Endodermal cell (in vitro differentiated cells): Measurements from ENCODE around the gene EPN3. TPM values are rescaled to one million over a fixed set of nuclear protein-coding genes. Genes with fewer than 3 reads are reported as not detected.

ENCODE experiments used
- DNase-seq: peaks from one replicate; pipeline ENCODE4 v3.0.0-alpha.2; 2017
- H3K27ac ChIP-seq: 2 replicates; pipeline ENCODE4 v1.5.1; 2013; ENCODE audit warnings: mild to moderate bottlenecking, low read depth, low read length, moderate library complexity
- H3K27me3 ChIP-seq: 2 replicates; pipeline ENCODE4 v1.6.1; 2013; ENCODE audit warnings: mild to moderate bottlenecking, low read length, moderate library complexity; ENCODE audit not compliant: insufficient read depth, control insufficient read depth, poor library complexity, severe bottlenecking
- H3K36me3 ChIP-seq: 2 replicates; pipeline ENCODE4 v1.7.0; 2013; ENCODE audit warnings: mild to moderate bottlenecking, low read length, moderate library complexity; ENCODE audit not compliant: control insufficient read depth, insufficient read depth
- H3K4me1 ChIP-seq: one replicate; pipeline ENCODE4 v1.7.0; 2013; ENCODE audit warnings: low read length; ENCODE audit not compliant: control insufficient read depth, insufficient read depth
- H3K4me3 ChIP-seq: 2 replicates; pipeline ENCODE4 v1.5.1; 2013; ENCODE audit warnings: mild to moderate bottlenecking, low read length, moderate library complexity
- H3K9ac ChIP-seq: 2 replicates; pipeline ENCODE4 v1.6.1; 2013; ENCODE audit warnings: mild to moderate bottlenecking, low read length, moderate library complexity; ENCODE audit not compliant: poor library complexity, severe bottlenecking; ENCODE audit errors: extremely low read depth
- H3K9me3 ChIP-seq: 2 replicates; pipeline ENCODE4 v1.6.1; 2013; ENCODE audit warnings: mild to moderate bottlenecking, low read length, moderate library complexity; ENCODE audit not compliant: control insufficient read depth
- H3K27ac Mint-ChIP-seq: 2 replicates; pipeline ENCODE4 v1.8.0; 2020; ENCODE audit warnings: mixed read lengths
- H3K27me3 Mint-ChIP-seq: 2 replicates; pipeline ENCODE4 v1.8.0; 2021; ENCODE audit warnings: mild to moderate bottlenecking, mixed read lengths; ENCODE audit not compliant: insufficient read depth
- H3K36me3 Mint-ChIP-seq: 2 replicates; pipeline ENCODE4 v1.8.0; 2020; ENCODE audit warnings: low read depth, mixed read lengths
- H3K4me1 Mint-ChIP-seq: 2 replicates; pipeline ENCODE4 v1.8.0; 2020; ENCODE audit warnings: mixed read lengths
- H3K4me3 Mint-ChIP-seq: 2 replicates; pipeline ENCODE4 v1.8.0; 2020; ENCODE audit warnings: mild to moderate bottlenecking, moderate library complexity, mixed read lengths
- H3K9me3 Mint-ChIP-seq: 2 replicates; pipeline ENCODE4 v1.8.0; 2020; ENCODE audit warnings: mild to moderate bottlenecking, mixed read lengths
- CTCF ChIP-seq: fragments of 200-600 bp; sonication (generic); conservative IDR thresholded peaks from 2 replicates; pipeline ENCODE4 v1.5.0; 2021; ENCODE audit warnings: antibody characterized with exemption, mild to moderate bottlenecking
- WGBS, 2 experiments: methylation state at CpG; one replicate each; pipeline versions ENCODE4 v1.1.5 to v1.1.7; 2013; ENCODE audit warnings: missing lambda C conversion rate in 2 of 2, mixed read lengths in 1 of 2; ENCODE audit not compliant: insufficient coverage in 1 of 2, insufficient read length in 1 of 2; 5-methylcytosine and 5-hydroxymethylcytosine counted together
- total RNA-seq, 2 donors: library from RNA; stranded (reverse); fragmentation: NEBNext Ultra II Directional in 1 of 2; extraction: Animal tissue kit (Norgen Biotek cat#: 25700) in 1 of 2; gene quantifications; 2 replicates in 1 of 2; 3 replicates in 1 of 2; pipeline ENCODE4 v1.2.1, GENCODE V29; 2021

The EPN3 gene
- total RNA-seq, 2 donors from 2014 or later, result 0.66 TPM; not detected in 1

GRCh38 chr17:50495918-50496317, 36.6 kb upstream of the EPN3 start:
- H3K27ac Mint-ChIP-seq, result no peak overlapping the region
- no peaks in the 10 kb centered on the region for H3K27me3 Mint-ChIP-seq
- H3K27ac ChIP-seq, result no peak overlapping the region
- no peak overlapping the region for H3K4me3 Mint-ChIP-seq
- WGBS, 2 experiments, result 95 to 97% methylated on average over 8 of the region's 8 CpGs
- no peaks in the 10 kb centered on the region for H3K9me3 ChIP-seq
- no peaks in the 10 kb centered on the region for H3K4me1 ChIP-seq
- no peak overlapping the region for H3K4me3 ChIP-seq
- peak; percentile 29 for DNase-seq
- H3K9me3 Mint-ChIP-seq, result no peaks in the 10 kb centered on the region
- no peaks in the 10 kb centered on the region for H3K27me3 ChIP-seq
- H3K4me1 Mint-ChIP-seq, result no peaks in the 10 kb centered on the region
- H3K36me3 Mint-ChIP-seq, result no peaks in the 10 kb centered on the region
- TF ChIP-seq CTCF, result no peak
- H3K9ac ChIP-seq, result no peak overlapping the region
- H3K36me3 ChIP-seq, result no peaks in the 10 kb centered on the region

- Mint-ChIP-seq H3K27me3 (peaks cover 4% of the 10 kb centered on the region), H3K4me1 (no peaks in the 10 kb centered on the region), H3K4me3 (no peak overlapping the region), H3K27ac (no peak overlapping the region), H3K9me3 (no peaks in the 10 kb centered on the region), H3K36me3 (no peaks in the 10 kb centered on the region)
- Histone ChIP-seq H3K27me3 (no peaks in the 10 kb centered on the region), H3K4me1 (no peaks in the 10 kb centered on the region), H3K9me3 (no peaks in the 10 kb centered on the region), H3K4me3 (no peak overlapping the region), H3K9ac (no peak overlapping the region), H3K27ac (no peak overlapping the region), H3K36me3 (no peaks in the 10 kb centered on the region)
- TF ChIP-seq CTCF, result no peak
- DNase-seq, result peak; percentile 44
- WGBS, 2 experiments, result 77 to 79% methylated on average over 5 to 7 of the region's 7 CpGs
These were observed 34.3 kb upstream of the EPN3 start for GRCh38 chr17:50498021-50498874.

GRCh38 chr17:50499270-50499669, 33.3 kb upstream of the EPN3 start:
- no peaks in the 10 kb centered on the region for H3K4me1 ChIP-seq
- H3K4me3 Mint-ChIP-seq, result no peak overlapping the region
- H3K27me3 ChIP-seq, result no peaks in the 10 kb centered on the region
- H3K36me3 Mint-ChIP-seq, result no peaks in the 10 kb centered on the region
- no peaks in the 10 kb centered on the region for H3K36me3 ChIP-seq
- peaks cover 5% of the 10 kb centered on the region for H3K4me1 Mint-ChIP-seq
- TF ChIP-seq CTCF, result no peak
- peaks cover 4% of the 10 kb centered on the region for H3K27me3 Mint-ChIP-seq
- H3K9me3 Mint-ChIP-seq, result no peaks in the 10 kb centered on the region
- H3K9me3 ChIP-seq, result no peaks in the 10 kb centered on the region
- no peak overlapping the region for H3K4me3 ChIP-seq
- no peak overlapping the region for H3K27ac ChIP-seq
- no peak for DNase-seq
- no peak overlapping the region for H3K27ac Mint-ChIP-seq
- no peak overlapping the region for H3K9ac ChIP-seq
